Small intestine (tissue), 16 donors: Measurements from ENCODE around the gene PWWP2A. TPM values are rescaled to one million over a fixed set of nuclear protein-coding genes. Genes with fewer than 3 reads are reported as not detected.
A peak's percentile ranks its signal among the peaks of the same experiment; 100 is the strongest.

Source experiments
- DNase-seq, 2 donors: peaks; one replicate each; pipeline versions ENCODE4 v3.0.0 to v3.0.0-alpha.2; 2013
- FAIRE-seq: peaks from 2 replicates; lab custom pipeline; 2012; peaks lifted over from hg19 to GRCh38; lab: Jason Lieb, UNC
- H3K27ac ChIP-seq, 3 donors: one replicate each; pipeline ENCODE4 v1.5.1; 2013; ENCODE audit warnings: low read length in 2 of 3, mild to moderate bottlenecking in 2 of 3, control low read depth in 1 of 3, inconsistent platforms in 1 of 3, low read depth in 1 of 3, moderate library complexity in 1 of 3
- H3K27me3 ChIP-seq, 3 donors: one replicate each; pipeline ENCODE4 v1.6.1; 2013; ENCODE audit warnings: low read length in 3 of 3, inconsistent platforms in 1 of 3; ENCODE audit not compliant: control insufficient read depth in 3 of 3, insufficient read depth in 3 of 3
- H3K36me3 ChIP-seq, 3 donors: one replicate each; pipeline ENCODE4 v1.6.1; 2013; ENCODE audit warnings: low read length in 3 of 3, inconsistent platforms in 1 of 3, low read depth in 1 of 3, mild to moderate bottlenecking in 1 of 3, moderate library complexity in 1 of 3; ENCODE audit not compliant: control insufficient read depth in 3 of 3, insufficient read depth in 2 of 3
- H3K4me1 ChIP-seq, 3 donors: one replicate each; pipeline ENCODE4 v1.6.1; 2013; ENCODE audit warnings: low read length in 2 of 3, inconsistent platforms in 1 of 3, low read depth in 1 of 3, mild to moderate bottlenecking in 1 of 3, moderate library complexity in 1 of 3; ENCODE audit not compliant: control insufficient read depth in 3 of 3, insufficient read depth in 2 of 3
- H3K4me3 ChIP-seq, 3 donors: one replicate each; pipeline ENCODE4 v1.5.1; 2013; ENCODE audit warnings: low read length in 3 of 3, control low read depth in 1 of 3, inconsistent platforms in 1 of 3, low read depth in 1 of 3, mild to moderate bottlenecking in 1 of 3, moderate library complexity in 1 of 3
- H3K9me3 ChIP-seq, 2 donors: one replicate each; pipeline ENCODE4 v1.6.1; 2013; ENCODE audit warnings: low read depth in 1 of 2, low read length in 1 of 2; ENCODE audit not compliant: control insufficient read depth in 2 of 2, insufficient read depth in 1 of 2
- WGBS, 3 donors: extraction: QIAGEN DNeasy Blood & Tissue Kit; methylation state at CpG; one replicate each; pipeline ENCODE4 v1.1.7; 2013; 5-methylcytosine and 5-hydroxymethylcytosine counted together
- long read RNA-seq, 10 donors: transcript quantifications; one replicate each; lab custom pipeline, GENCODE V29; 2026
- polyA plus RNA-seq, 4 donors: library from polyadenylated mRNA; stranded (reverse) in 3 of 4; unstranded in 1 of 4; fragments of 200-250 nt in 3 of 4; fragments of 120-200 nt in 1 of 4; gene quantifications; one replicate each; pipeline versions ENCODE4 v1.2.1 to v1.2.3, GENCODE V29; 2013
- donor health status: healthy with polysubstance abuse.
- donor health status: control.
- donor health status: control.
- donor health status: Bipolar disorder and iron deficiency.
- donor health status: healthy.

The PWWP2A gene, protein sequence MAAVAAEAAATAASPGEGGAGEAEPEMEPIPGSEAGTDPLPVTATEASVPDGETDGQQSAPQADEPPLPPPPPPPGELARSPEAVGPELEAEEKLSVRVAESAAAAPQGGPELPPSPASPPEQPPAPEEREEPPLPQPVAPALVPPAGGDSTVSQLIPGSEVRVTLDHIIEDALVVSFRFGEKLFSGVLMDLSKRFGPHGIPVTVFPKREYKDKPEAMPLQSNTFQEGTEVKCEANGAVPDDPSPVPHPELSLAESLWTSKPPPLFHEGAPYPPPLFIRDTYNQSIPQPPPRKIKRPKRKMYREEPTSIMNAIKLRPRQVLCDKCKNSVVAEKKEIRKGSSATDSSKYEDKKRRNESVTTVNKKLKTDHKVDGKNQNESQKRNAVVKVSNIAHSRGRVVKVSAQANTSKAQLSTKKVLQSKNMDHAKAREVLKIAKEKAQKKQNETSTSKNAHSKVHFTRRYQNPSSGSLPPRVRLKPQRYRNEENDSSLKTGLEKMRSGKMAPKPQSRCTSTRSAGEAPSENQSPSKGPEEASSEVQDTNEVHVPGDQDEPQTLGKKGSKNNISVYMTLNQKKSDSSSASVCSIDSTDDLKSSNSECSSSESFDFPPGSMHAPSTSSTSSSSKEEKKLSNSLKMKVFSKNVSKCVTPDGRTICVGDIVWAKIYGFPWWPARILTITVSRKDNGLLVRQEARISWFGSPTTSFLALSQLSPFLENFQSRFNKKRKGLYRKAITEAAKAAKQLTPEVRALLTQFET
- polyA plus RNA-seq = 10 to 100 TPM in 1 of 4 donors, 1 to 10 TPM in 3; 6.8 to 30.2 (median 9.0) TPM
- long read RNA-seq, donor 1, transcript PWWP2A-201 (2 exons, 3,346 nt) = major isoform, 14 of 18 reads
- long read RNA-seq, donor 1, partial matches to known transcripts = 0 of 18 reads
- long read RNA-seq, donor 1, other reads (novel, unspliced or antisense) = 0 of 18 reads
- long read RNA-seq, donor 2, partial matches to known transcripts = 0 of 3 reads
- long read RNA-seq, donor 2, other reads (novel, unspliced or antisense) = 0 of 3 reads
- long read RNA-seq, donor 3, transcript PWWP2A-201 (2 exons, 3,346 nt) = major isoform, 6 of 6 reads
- long read RNA-seq, donor 3, partial matches to known transcripts = 0 of 6 reads
- long read RNA-seq, donor 3, other reads (novel, unspliced or antisense) = 0 of 6 reads
- long read RNA-seq, donor 4 = 0 reads
- long read RNA-seq, donor 5, partial matches to known transcripts = 0 of 1 reads
- long read RNA-seq, donor 5, other reads (novel, unspliced or antisense) = 0 of 1 reads
- long read RNA-seq, donor 6, transcript PWWP2A-201 (2 exons, 3,346 nt) = major isoform, 6 of 8 reads
- long read RNA-seq, donor 6, partial matches to known transcripts = 0 of 8 reads
- long read RNA-seq, donor 6, other reads (novel, unspliced or antisense) = 0 of 8 reads
- long read RNA-seq, donor 7, partial matches to known transcripts = 0 of 5 reads
- long read RNA-seq, donor 7, other reads (novel, unspliced or antisense) = 0 of 5 reads
- long read RNA-seq, donor 8, partial matches to known transcripts = 13 of 14 reads
- long read RNA-seq, donor 8, other reads (novel, unspliced or antisense) = 0 of 14 reads
- long read RNA-seq, donor 9 = 0 reads
- long read RNA-seq, donor 10, transcript PWWP2A-201 (2 exons, 3,346 nt) = major isoform, 13 of 18 reads
- long read RNA-seq, donor 10, partial matches to known transcripts = 0 of 18 reads
- long read RNA-seq, donor 10, other reads (novel, unspliced or antisense) = 0 of 18 reads

DNA sequence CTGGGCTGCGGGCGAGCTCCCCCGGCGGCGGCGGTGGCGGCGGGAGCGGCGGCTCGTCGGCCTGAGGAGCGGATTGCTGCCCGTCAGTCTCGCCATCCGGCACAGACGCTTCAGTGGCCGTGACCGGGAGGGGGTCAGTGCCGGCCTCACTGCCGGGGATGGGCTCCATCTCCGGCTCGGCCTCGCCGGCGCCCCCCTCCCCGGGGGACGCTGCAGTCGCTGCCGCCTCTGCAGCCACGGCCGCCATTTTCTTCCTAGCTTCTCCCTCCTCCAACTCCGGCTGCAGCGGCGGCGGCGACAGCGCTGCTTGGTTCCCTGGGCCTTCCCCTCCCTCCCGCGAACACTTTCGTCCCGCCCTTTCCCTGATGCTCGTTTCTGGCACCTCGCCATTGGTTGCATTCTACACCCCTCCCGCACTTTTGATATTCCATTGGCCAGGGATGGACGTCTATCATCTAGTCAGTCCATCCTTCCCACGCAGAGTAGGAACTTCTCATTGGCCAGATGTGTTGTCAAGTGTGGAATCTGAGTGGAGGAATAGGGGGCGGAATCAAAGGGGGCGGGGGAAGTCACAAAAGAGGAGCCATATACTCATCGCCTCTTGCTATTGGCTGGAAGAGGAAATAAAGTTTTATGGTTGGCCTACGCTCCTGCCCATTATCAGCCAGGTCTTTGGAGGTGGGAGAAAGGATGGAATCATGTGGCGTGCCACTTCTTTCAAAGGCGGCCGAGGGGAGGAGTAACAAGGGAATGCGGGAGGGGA lies at the start of gene PWWP2A:
Gene PWWP2A, minus strand, starts transcription at position 309 of the 763 bp plus-strand sequence. Its CDS starts 62 bp downstream, at position 247.
- H3K36me3 ChIP-seq = peaks cover 3 to 29% (median 3%) of the 10 kb centered on the region in 3 donors
- peaks cover 0 to 1% (median 0%) of the 10 kb centered on the region in 3 donors for H3K27me3 ChIP-seq
- DNase-seq (peak; percentile 100), FAIRE-seq (peak; percentile 98)
- 0% methylated on average over 30 to 55 of the region's 55 CpGs for WGBS, 3 donors
- peaks cover 0 to 5% (median 4%) of the 10 kb centered on the region in 3 donors for H3K4me1 ChIP-seq
- H3K9me3 ChIP-seq = no peaks in the 10 kb centered on the region
- H3K27ac ChIP-seq = peak within 1 kb of the TSS; percentile 88 to 95 (median 94)
- H3K4me3 ChIP-seq = peak within 1 kb of the TSS; percentile 82 to 88 (median 85)

DNA sequence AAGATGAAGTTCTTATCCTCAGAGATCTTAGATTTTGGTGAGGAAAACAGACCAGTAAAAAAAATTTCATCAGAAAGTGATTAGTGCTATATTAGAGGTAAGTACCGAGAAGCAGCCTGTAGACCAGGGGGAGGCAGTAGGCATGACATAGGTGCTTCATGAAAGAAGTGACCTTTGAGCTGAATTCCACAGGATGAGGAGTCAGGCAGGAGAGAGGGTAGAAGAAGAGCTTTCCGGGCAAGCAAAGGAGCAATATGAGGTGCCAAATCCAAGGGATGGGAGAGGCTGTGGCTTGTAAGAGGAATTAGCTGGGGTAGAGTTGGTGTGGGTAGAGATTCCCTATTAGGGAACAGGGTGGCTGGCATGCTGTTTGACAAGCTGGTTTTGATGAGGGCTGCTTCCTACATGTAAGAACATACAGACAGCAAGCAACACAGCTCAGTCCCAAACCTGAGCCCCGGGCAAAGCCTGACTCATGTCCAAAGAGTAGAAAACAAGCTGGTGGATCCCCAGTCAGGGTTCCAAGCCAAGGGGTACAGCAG lies 48.4 kb upstream of the PWWP2A start:
- Histone ChIP-seq H3K27ac (no peak overlapping the region), H3K36me3 (no peaks in the 10 kb centered on the region), H3K9me3 (no peaks in the 10 kb centered on the region), H3K4me1 (peaks cover 0 to 7% (median 0%) of the 10 kb centered on the region in 3 donors), H3K4me3 (no peak overlapping the region), H3K27me3 (no peaks in the 10 kb centered on the region)
- 45 to 77% (median 56%) methylated on average over 3 of the region's 3 CpGs for WGBS, 3 donors
- DNase-seq (peak; percentile 39 to 45), FAIRE-seq (no peak)

DNA sequence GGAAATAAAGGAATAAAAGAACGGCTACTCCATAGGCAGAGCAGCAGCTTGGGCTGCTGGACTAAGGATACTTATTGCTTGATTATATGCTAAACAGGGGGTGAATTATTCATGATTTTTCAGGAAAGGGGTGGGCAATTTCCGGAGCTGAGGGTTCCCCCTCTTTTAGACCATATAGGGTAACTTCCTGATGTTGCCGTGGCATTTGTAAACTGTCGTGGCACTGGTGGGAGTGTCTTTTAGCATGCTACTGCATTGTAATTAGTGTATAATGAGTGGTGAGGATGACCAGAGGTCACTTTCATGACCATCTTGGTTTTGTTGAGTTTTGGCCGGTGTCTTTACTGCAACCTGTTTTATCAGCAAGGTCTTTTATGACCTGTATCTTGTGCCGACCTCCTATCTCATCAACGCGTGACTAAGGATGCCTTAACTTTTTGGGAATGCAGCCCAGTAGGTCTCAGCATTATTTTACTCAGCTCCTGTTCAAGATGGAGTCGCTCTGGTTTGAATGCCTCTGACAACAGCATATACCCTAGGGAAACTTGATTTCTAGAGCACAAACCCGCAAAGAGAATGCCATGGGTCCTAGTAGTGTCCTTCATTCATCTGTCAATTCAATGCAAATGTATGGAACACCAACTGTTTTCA lies 47.8 kb upstream of the PWWP2A start:
- no peak overlapping the region for H3K4me3 ChIP-seq
- H3K27ac ChIP-seq = no peak overlapping the region
- FAIRE-seq (no peak), DNase-seq (no peak)
- no peaks in the 10 kb centered on the region for H3K36me3 ChIP-seq
- no peaks in the 10 kb centered on the region for H3K9me3 ChIP-seq
- WGBS, 3 donors = 26 to 57% (median 47%) methylated on average over 10 of the region's 10 CpGs
- peaks cover 0 to 7% (median 0%) of the 10 kb centered on the region in 3 donors for H3K4me1 ChIP-seq
- no peaks in the 10 kb centered on the region for H3K27me3 ChIP-seq

DNA sequence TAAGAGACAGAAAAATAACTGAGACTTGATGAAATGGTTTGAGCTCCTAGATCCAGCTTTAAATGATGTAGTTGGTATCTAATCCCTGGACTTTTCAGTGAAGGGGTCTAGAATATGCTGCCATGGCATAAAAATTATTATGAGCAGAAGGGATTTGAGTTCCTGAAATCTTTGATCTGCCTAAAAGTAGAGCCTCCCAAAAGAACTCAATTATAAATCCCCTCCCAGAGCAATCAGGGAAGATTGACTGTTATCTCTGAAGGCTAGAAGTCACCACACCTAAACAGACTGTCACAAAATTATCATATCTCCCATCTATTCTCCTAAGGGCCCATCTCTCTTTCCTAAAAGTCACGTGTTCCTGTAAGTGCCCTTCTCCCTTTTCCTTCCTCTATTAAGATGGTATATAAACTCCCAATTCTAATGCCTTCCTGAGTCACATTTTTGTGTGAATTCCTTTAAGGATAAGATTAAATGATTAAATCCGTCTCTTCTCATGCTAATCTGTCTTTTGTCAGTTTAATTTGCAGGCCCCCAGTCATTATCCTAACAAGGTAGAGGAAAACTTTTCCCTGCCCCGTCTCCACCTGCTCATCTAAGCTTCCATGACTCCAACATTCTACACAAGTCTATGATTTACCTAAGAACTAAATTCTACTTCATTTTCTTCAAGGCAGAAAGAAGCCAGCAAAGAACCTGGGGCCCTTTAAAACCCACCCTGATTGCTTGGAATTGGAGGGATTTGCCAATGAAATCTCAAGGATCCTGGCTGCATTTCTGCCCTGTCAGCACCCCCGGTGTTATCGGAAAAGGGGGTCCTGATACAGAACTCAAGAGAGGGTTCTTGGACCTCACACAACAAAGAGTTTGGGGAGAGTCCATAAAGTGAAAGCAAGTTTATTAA lies 47.1 kb upstream of the PWWP2A start:
- WGBS, 3 donors = 67 to 74% (median 70%) methylated on average over 5 of the region's 5 CpGs
- peaks cover 0 to 7% (median 0%) of the 10 kb centered on the region in 3 donors for H3K4me1 ChIP-seq
- FAIRE-seq (no peak), DNase-seq (no peak)
- H3K4me3 ChIP-seq = no peak overlapping the region
- peak overlapping the region in 2 of 3 donors; percentile 13 to 89 for H3K27ac ChIP-seq
- no peaks in the 10 kb centered on the region for H3K36me3 ChIP-seq
- H3K9me3 ChIP-seq = no peaks in the 10 kb centered on the region
- H3K27me3 ChIP-seq = no peaks in the 10 kb centered on the region

DNA sequence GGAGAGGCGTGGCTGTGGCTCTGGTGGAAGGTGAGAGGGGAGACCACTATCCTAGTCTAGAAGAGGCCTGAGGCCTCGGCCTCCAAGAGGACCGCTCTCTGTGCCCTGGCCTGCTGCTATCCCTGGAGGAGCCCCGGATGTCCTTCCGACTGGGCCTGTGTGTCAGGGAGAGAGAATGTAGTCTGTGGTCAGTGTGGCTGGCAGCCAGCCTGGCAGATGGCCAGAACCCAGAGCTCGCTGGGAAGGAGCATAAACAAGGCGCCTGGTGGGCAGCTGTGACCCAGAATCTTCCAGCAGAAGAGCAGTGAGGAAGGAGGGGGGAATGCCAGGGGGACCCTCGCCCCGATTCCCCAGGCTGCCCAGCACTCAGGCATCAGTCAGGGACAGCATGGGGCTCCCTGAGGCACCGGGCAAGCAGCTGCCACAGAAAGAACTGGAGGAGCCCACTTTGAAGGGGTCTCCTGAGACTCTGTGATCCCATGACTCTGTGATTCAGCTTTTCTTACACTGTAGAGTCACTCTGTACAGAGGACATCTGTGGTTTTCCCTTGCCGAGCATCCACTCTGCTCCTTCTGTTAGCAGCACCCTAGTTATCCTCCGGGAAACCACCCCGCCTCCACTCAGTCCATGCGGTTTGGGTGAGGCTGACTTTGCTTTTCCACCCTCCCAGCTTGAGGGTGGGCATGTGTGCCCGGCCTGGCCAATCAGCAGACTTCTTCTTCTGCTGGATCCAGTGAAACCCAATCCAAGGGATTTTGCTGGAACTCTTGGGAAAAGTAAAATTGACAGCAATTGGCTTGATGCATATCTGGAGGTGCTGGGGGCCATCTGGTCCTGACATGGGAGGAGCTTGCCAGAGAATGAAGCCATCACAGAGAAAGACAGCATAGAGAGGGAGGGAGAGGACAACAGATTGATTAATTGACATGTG lies 46.2 kb upstream of the PWWP2A start:
- no peaks in the 10 kb centered on the region for H3K27me3 ChIP-seq
- no peak for FAIRE-seq
- peak overlapping the region; percentile 24 to 89 (median 67) for H3K27ac ChIP-seq
- H3K4me1 ChIP-seq = peaks cover 0 to 11% (median 0%) of the 10 kb centered on the region in 3 donors
- H3K4me3 ChIP-seq = no peak overlapping the region
- no peaks in the 10 kb centered on the region for H3K9me3 ChIP-seq
- H3K36me3 ChIP-seq = no peaks in the 10 kb centered on the region
- WGBS, 3 donors = 35 to 67% (median 65%) methylated on average over 15 of the region's 15 CpGs
- DNase-seq = peak; percentile 11 to 47
